Measurements from ENCODE around the gene MACROH2A1.

Gene MACROH2A1

DNA sequence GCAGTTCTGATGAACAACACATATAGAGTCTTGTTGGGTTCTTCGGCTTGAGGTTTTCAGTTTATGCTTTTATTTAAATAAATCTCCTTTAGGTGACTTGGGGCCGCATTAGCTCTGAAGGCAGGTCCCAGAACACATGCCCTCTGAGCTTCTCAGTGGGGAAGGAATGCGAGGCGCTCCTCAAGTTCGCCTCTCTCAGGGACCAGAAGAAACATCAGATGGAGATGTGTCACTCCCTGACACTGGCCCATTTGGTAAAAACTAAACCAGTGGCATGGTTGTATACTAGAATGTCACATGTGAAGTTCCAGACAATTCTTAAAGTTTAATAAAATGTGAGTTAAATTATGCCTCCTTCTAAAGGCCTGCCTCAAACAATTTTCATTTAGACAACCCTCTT lies 1.9 kb downstream of the MACROH2A1 start:
- no peak for DNase-seq (ENCODE audit: low spot score)

DNA sequence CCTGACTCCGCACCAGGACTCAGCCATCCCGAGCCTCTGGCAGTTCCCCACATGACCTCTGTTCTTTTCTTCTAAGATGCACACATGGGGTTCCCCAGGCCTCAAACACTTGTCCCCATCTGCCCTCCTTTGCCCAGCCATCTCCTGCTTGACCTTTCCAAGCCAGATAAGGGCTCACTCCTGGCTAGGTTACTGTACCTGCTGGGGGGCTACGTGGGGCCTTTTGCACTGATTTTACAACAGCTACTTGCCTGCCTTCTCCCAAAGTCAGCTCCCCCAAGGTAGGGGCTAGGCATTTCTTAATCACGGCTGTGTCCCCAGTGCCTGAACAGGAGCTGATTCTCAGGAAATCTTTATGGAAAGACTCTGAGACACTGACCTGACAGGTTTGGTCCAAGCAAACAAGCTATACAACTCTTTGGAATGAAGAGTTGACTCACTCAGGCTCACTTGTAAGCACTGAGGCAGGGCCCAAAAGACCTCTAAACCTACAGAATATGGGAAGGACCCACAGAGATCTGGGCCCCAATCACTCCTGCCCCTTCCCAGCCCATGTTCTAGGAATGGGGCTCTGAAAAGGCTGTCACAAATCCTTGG lies 2.5 kb downstream of the MACROH2A1 start:
- DNase-seq (ENCODE audit: low spot score): no peak

DNA sequence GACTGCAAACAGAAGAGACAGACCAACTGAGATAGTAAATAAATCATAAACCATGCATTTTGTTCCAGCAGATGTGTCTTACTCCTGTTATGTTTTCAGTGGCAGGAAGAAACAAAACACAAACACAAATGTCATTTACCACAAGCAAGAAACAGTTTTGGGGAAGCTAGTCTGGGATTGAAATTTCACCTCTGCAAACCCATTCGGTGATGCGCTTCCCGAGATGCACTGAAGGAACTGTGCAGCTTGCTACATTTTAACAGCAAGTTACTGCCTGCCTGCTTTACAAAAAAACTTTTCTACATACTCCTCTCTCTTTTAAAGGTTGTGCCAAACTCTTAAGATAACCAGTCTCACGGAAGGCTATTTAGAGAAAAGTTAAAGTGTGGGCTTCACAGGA lies 3.2 kb downstream of the MACROH2A1 start:
- DNase-seq (ENCODE audit: low spot score): no peak

- DNase-seq (ENCODE audit: low spot score): no peak
These were observed 3.6 kb downstream of the MACROH2A1 start for GRCh38 chr5:135395451-135395850.

DNA sequence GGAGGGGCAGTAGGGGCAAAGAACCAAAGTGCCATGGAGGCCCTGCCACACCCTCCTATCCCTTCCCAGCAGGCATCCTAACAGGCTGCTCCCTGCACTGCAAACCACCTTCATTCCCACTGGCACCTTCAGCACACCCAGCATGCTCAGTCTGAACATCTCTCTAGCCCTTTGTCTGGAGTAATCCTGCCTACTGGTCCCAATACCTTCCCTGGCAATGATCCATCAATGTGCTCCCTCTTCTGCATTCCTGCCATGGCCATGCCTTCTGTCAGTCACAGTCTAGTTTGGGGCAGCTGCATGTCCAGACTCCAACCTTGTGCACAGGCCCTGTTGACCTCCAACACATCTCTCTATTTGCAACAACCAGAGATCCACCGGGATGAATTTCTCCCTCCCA lies 4.9 kb downstream of the MACROH2A1 start:
- no peak for DNase-seq (ENCODE audit: low spot score)

DNA sequence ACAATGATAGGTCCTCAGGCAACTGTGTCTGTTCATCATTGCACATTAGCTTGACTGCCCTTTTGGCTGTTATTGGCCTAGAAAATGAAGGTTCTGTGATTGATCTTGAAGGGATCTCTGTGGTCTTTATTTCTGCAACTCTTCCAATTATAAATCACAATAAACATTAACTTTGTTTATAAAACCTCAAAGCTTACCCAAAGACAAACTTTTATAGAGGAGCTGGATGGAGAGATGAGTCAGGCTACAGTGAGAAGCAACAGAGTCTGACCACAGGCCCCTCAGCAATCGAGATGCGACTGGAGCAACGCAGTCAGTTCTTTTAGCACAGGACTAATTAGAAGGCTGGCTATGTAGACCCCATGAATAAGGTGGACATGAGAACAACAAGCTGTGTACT lies 5.3 kb downstream of the MACROH2A1 start:
- DNase-seq (ENCODE audit: low spot score): no peak

- DNase-seq (ENCODE audit: low spot score): no peak
These were observed 5.8 kb downstream of the MACROH2A1 start for GRCh38 chr5:135393229-135393628.

GRCh38 chr5:135392256-135392655 lies 6.8 kb downstream of the MACROH2A1 start:
- DNase-seq (ENCODE audit: low spot score): peak; percentile 47

- DNase-seq (ENCODE audit: low spot score): no peak
These were observed 7.2 kb downstream of the MACROH2A1 start for GRCh38 chr5:135391869-135392255.

DNA sequence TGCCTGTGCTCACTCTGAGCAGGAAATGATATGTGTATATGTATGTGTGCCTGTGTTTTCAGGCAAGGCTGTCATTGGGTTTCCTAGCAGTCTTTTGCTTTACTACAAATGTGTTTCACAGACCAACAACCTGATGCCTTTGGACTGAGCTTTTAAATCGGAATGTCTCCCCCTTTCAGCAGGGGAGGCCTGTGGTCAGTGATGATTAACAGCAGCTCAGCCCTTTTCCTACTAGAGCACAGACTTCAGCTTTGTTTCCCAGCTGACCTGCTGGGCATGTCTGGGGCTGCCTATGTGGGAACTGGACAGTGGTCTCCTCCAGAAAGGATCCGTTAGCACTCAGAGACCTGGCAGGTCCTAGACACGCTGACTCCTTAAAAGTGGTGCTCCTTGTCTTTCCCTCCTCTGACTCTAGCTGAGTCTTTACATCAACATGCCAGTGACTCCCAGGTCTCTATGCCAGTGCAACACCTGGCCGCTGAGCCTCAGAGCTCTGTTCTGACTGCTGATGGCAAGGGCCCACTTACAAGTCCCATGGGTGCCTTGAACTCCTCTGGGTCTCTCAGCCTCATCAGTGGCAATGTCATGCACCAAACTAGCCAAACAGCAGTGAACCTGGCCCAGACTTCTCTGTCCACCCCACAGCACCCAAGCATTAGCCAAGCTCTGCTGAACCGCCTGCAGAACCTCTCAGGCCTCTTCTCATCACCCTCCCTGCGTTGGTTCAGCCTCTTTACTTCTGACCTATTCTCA lies 7.7 kb downstream of the MACROH2A1 start:
- DNase-seq (ENCODE audit: low spot score): no peak

- DNase-seq (ENCODE audit: low spot score): no peak
These were observed 10.1 kb downstream of the MACROH2A1 start for GRCh38 chr5:135388860-135389435.

DNA sequence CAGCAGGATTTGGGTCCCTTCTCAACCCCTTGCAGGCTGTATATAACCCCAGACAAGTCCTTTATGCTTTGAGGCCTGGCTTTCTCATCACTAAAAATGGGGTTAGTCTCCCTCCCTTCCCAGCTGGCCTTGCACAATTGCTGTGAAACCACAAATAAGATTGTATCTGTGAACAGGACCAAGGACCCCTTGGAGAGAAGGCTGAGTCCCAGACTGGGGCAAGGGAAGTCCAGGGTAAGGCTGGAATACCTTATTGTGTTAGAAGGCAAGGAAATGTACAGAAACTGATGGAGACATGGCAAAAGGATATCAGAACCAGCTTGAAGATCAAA lies 11.4 kb downstream of the MACROH2A1 start:
- no peak for DNase-seq (ENCODE audit: low spot score)

DNA sequence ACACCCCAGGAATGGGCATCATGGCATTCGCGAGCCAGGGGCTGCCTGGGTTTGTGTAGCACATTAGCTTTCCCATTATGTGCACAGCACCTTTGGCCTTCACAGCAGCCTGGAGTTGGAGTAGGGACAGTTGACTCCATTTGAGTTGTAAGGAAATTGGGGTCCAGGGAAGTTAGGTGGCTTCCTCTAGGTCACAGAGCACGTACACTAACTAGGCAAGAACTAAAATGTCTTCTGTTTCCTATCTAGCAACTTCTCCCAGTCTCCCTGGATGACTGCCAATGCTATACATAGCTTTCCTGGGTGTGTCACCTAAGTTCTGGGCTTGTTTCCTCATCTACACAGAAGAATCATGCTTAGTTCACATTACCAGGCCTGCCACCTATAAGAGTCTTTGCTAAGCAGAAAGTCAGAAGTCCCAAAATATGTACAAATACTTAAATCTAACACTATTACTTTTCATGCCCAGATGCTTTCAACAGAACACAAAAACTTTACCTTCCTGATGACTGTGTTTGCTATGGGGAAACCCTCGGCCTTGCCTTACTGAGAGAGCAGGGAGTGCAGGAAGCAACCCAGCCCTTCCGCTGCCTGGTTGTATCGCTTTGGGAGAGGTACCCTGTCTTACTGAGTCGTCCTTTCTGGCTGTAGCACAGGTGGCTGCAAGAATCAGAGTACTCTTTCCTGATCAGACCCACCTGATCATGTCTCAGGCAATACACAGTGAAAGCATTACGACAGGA lies 12.0 kb downstream of the MACROH2A1 start:
- peak; percentile 51 for DNase-seq (ENCODE audit: low spot score)

GRCh38 chr5:135386096-135386495 lies 12.9 kb downstream of the MACROH2A1 start:
- no peak for DNase-seq (ENCODE audit: low spot score)

DNA sequence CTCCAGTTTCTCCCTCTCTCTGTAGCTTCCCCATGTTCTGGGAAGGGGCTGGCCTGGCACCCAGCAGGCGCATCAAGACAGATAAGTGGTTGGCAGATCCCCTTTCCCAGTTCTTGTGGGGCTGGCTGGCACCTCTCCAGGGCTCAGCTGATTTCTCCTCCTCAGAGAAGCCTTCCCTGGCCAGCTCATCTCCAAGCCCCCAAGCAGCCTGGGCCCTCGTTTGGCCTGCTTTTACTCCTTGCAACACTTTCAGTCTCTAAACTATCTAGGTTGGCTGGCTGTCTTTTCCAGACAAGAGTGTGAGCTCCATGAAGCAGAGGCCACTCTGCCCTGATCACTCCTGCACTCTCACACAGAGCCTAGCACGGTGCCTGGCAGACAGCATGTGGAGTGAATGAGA lies 13.5 kb downstream of the MACROH2A1 start:
- no peak for DNase-seq (ENCODE audit: low spot score)

GRCh38 chr5:135384898-135385297 lies 14.1 kb downstream of the MACROH2A1 start:
- DNase-seq (ENCODE audit: low spot score): no peak

DNA sequence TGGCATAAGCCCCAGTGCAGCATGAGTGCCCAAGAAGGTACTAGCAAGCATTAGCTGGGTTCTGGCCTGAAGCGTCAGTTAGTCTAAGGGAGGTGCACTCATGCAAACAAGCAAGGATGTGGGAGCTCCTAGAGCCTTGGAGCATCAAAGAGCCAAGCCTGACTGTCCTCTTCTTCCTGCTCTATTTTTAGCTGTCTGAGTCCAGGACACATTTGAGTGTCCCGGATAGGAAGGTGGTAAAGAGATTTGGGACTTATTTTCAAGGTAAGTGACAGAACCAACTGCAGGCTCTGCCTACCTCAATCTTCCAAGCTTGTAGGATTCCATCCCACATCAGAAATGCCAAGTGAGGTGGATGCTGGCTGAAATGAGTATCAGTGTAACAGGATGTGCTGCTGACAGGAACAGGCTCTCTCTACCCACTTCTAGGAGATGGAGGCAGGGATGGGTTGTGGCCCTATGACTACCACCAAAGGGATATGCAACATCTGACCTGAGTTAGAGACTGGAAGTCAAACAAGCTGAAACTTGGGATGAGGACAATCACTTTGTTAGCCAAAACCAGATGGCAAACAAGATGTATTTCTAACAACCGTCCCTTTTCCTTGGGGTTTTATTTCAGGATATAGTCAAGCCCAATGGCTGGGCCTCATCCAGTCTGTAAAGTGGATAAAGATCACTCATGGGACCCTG lies 15.1 kb downstream of the MACROH2A1 start:
- DNase-seq (ENCODE audit: low spot score): no peak

GRCh38 chr5:135382981-135383380 lies 16.1 kb downstream of the MACROH2A1 start:
- DNase-seq (ENCODE audit: low spot score): no peak

DNA sequence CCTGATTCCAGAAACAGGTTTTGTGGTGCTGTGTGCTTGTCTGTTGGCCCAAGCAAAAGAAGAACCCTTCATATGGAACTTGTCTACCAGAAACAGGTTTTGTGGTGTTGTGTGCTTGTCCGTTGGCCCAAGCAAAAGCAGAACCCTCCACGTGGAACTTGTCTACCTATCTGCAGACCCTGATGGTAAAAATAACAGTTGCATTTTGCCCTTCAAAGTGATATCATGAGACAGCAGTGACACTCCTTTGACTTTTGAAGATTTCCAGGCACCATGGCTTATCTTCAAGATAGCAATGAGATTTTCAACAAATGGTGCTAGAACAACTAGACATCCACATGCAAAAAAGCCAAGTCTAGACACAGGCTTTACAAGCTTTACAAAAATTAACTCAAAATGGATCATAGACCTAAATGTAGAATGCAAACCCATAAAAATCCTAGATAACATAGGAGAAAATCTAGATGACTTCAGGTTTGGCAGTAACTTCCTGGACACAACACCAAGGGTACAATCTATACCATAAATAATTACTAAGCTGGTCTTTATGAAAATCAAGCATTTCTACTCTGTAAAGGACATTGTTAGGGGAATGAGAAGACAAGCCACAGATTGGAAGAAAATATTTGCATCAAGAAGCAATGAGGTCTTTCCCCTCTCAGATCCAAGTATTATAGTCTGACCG lies 16.8 kb downstream of the MACROH2A1 start:
- DNase-seq (ENCODE audit: low spot score): no peak

DNA sequence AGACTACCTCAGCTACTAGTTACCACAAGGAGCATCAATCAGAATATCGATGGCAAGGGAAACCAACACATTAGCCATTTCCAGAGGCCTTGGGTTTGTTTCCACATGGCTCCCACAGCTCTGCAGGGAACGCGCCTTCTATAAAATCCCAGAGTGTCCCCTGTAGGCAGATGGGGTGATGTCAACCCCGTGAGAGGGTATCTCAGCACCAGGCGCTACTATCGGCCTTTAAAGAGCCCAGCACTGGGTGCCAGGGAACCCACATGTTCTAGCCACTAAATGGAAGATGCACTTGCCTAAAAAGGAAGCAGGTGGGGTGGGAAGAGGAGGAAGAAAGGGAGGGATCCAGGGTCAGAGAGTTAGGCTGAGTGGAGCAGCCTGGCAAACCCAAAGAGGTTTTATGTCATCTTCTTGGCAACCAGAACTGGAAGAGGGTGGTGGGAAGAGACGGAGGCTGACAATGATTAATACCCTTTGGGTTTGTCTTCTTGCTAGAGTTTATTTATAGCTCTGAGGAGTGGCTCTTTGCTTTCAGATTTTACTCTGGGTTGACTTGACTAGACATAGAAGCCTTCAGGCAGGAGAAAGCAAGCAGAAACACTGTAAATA lies 19.9 kb downstream of the MACROH2A1 start:
- DNase-seq (ENCODE audit: low spot score): no peak

All from globus pallidus (tissue), 1 donor.